ENCODE results near the gene C4BPB.

The C4BPB gene

GRCh38 chr1:207109004-207109403 lies 20.3 kb downstream of the C4BPB start:
- no peaks in the 10 kb centered on the region for H3K9me3 ChIP-seq (ENCODE audit: control insufficient read depth, low read length)

DNA sequence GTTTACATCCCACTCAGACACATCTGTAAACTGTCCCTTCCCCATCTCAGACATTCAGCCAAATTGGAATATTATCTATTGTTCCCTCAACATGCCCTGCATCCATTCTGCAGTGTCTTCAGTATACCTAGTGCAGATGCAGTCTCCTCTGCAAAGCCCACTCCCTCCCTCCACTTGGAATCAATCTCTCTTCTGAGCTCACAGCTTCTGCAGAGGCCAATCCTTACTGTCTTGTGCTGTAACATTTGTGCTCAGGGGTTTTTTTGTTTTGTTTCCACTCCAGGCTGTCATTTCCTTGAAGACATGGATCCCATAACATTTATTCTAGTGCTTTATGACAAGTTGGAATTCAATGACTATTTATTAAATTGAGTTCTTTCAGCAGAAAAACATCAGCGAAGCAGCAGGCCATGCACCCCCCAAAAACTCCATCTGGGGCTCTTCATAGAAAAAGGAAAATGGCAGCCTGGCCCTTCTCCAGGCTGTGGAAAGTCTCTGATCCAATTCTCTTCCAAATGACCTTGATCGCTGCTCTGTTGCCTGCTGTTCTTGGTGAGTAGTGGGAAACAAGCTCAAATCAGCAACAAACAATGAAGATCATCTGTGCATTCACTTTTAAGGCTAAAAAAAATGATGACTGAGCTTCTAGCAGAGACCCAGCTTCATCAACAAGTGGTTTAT lies 24.1 kb downstream of the C4BPB start:
- no peaks in the 10 kb centered on the region for H3K9me3 ChIP-seq (ENCODE audit: control insufficient read depth, low read length)
- no peaks in the 10 kb centered on the region for H3K4me1 ChIP-seq (ENCODE audit: control insufficient read depth, insufficient read depth, low read length, poor library complexity, severe bottlenecking)
- WGBS, 2 experiments (ENCODE audit: insufficient coverage in 2 of 2): 83 to 90% methylated on average over 1 to 2 of the region's 2 CpGs
- no peak overlapping the region for H3K4me3 ChIP-seq (ENCODE audit: extremely low read depth, insufficient read depth, low read length, poor library complexity, severe bottlenecking)
- H3K27ac ChIP-seq (ENCODE audit: low read depth, low read length, severe bottlenecking): no peak overlapping the region
- H3K36me3 ChIP-seq (ENCODE audit: control insufficient read depth, insufficient read depth, low read length): no peaks in the 10 kb centered on the region

More at GRCh38 chr1:207109004-207109403, 20.3 kb downstream of the C4BPB start:
- H3K4me1 ChIP-seq (ENCODE audit: control insufficient read depth, insufficient read depth, low read length, poor library complexity, severe bottlenecking): no peaks in the 10 kb centered on the region
- H3K4me3 ChIP-seq (ENCODE audit: extremely low read depth, insufficient read depth, low read length, poor library complexity, severe bottlenecking): no peak overlapping the region
- no peaks in the 10 kb centered on the region for H3K36me3 ChIP-seq (ENCODE audit: control insufficient read depth, insufficient read depth, low read length)
- WGBS, 2 experiments (ENCODE audit: insufficient coverage in 2 of 2): 92% methylated on average over 2 of the region's 3 CpGs; no CpG with 5 or more reads in 1 of the 2 experiments
- H3K27ac ChIP-seq (ENCODE audit: low read depth, low read length, severe bottlenecking): no peak overlapping the region

DNA sequence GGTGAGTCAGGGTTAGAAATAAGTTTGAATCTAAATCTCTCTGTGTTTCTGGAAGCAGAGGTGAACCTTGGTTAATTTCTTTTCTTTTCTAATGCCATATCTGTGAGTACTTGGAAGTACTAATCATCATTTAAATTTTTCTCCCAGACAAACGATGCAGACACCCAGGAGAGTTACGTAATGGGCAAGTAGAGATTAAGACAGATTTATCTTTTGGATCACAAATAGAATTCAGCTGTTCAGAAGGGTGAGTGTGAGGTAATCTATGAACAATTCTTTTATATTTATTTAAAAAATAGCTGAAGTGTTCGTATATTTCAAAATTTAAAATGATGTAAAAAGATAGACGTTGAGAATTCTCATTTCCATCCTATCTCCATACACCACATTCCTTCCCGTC lies 26.6 kb downstream of the C4BPB start:
- H3K4me3 ChIP-seq (ENCODE audit: extremely low read depth, insufficient read depth, low read length, poor library complexity, severe bottlenecking): no peak overlapping the region
- no CpG with 5 or more reads among the region's 5 CpGs for WGBS, 2 experiments (ENCODE audit: insufficient coverage in 2 of 2)
- H3K4me1 ChIP-seq (ENCODE audit: control insufficient read depth, insufficient read depth, low read length, poor library complexity, severe bottlenecking): no peaks in the 10 kb centered on the region
- H3K27ac ChIP-seq (ENCODE audit: low read depth, low read length, severe bottlenecking): no peak overlapping the region
- H3K36me3 ChIP-seq (ENCODE audit: control insufficient read depth, insufficient read depth, low read length): no peaks in the 10 kb centered on the region
- H3K9me3 ChIP-seq (ENCODE audit: control insufficient read depth, low read length): no peaks in the 10 kb centered on the region

DNA sequence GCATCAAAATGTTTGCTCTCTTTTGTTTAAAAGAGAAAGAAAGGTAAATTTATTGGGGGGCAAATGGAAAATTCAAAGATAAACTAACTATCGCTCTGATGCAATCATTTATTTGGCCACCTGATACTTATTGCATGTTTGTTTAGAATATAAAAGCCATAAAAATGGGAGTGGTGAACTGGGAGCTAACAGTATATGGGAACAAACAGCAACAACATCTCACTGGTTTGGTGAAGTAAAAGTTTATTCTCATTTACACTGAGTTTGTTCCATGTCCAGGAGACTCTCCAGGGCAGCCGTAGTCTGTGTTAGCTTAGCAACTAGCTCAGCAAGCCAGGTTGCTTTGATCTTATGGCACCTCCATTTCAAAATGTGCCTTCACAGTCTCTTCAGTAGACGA lies 35.7 kb downstream of the C4BPB start:
- no peaks in the 10 kb centered on the region for H3K36me3 ChIP-seq (ENCODE audit: control insufficient read depth, insufficient read depth, low read length)
- peaks cover 3% of the 10 kb centered on the region for H3K9me3 ChIP-seq (ENCODE audit: control insufficient read depth, low read length)
- H3K4me3 ChIP-seq (ENCODE audit: extremely low read depth, insufficient read depth, low read length, poor library complexity, severe bottlenecking): no peak overlapping the region
- H3K4me1 ChIP-seq (ENCODE audit: control insufficient read depth, insufficient read depth, low read length, poor library complexity, severe bottlenecking): no peaks in the 10 kb centered on the region
- 86 to 94% methylated on average over 1 to 2 of the region's 3 CpGs for WGBS, 2 experiments (ENCODE audit: insufficient coverage in 2 of 2)
- no peak overlapping the region for H3K27ac ChIP-seq (ENCODE audit: low read depth, low read length, severe bottlenecking)

DNA sequence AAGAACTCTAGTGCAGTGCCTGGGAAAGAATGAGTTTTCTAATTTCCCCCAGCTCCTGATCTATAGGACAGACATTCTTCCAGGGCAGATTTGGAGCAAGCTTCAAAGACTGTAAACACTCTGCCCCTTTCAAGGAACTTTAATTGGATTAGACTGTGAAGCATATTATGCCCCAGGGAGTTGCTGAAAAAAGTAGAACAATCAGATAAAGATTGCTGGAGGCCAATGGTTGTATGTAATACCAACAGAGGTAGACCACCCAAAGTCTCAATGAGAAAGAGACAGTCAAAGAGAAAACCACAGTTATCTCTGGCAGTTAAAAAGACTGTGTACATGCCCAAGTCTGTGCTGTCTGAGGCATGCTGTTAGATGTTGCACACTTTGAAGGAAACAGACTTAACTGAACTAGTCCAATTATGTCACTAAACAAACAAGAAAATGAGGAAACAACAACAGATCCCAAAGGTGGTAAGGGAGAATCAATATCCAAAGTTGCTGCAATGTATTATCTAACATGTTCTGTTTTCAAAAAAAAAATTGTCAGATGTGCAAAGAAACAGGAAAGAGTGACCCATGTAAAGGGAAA lies 39.8 kb downstream of the C4BPB start:
- Histone ChIP-seq H3K36me3 (ENCODE audit: control insufficient read depth, insufficient read depth, low read length) (no peaks in the 10 kb centered on the region), H3K9me3 (ENCODE audit: control insufficient read depth, low read length) (peaks cover 11% of the 10 kb centered on the region), H3K4me3 (ENCODE audit: extremely low read depth, insufficient read depth, low read length, poor library complexity, severe bottlenecking) (no peak overlapping the region), H3K4me1 (ENCODE audit: control insufficient read depth, insufficient read depth, low read length, poor library complexity, severe bottlenecking) (no peaks in the 10 kb centered on the region), H3K27ac (ENCODE audit: low read depth, low read length, severe bottlenecking) (no peak overlapping the region)

GRCh38 chr1:207129053-207129452 lies 40.4 kb downstream of the C4BPB start:
- H3K4me1 ChIP-seq (ENCODE audit: control insufficient read depth, insufficient read depth, low read length, poor library complexity, severe bottlenecking): no peaks in the 10 kb centered on the region
- peaks cover 11% of the 10 kb centered on the region for H3K9me3 ChIP-seq (ENCODE audit: control insufficient read depth, low read length)
- no peak overlapping the region for H3K27ac ChIP-seq (ENCODE audit: low read depth, low read length, severe bottlenecking)
- H3K36me3 ChIP-seq (ENCODE audit: control insufficient read depth, insufficient read depth, low read length): no peaks in the 10 kb centered on the region
- H3K4me3 ChIP-seq (ENCODE audit: extremely low read depth, insufficient read depth, low read length, poor library complexity, severe bottlenecking): no peak overlapping the region

DNA sequence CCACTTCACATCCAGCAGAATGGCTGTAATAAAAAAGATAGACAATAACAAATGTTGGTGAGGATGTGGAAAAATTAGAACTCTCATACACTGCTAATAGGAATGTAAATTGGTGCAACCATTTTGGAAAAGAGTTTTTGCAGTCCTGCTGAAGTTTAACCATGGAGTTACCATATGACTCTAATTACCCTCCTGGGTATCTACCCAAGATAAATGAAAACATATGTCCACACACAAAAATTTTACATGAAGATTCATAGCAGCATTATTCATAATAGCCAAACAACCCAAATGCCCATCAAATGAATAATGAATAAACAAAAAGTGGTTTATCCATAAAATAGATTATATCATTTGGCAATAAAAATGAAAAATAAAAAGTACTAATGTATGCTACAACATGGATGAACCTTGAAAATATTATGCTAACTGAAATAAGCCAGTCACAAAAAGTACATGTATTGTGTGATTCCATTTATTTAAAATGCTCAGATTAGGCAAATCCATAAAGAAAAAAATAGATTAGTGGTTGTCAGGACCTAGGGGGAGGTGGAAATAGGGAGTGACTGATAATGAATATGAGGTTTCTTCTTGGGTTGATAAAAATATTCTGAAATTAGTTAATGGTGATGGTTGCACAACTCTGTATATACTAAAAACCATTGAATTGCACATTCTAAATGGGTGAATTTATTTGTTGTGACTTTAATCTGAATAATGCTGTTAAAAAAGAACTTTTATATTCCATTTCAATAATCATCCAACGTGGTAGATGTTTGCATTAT lies 41.8 kb downstream of the C4BPB start:
- H3K27ac ChIP-seq (ENCODE audit: low read depth, low read length, severe bottlenecking): no peak overlapping the region
- no CpG with 5 or more reads among the region's 1 CpG for WGBS, 2 experiments (ENCODE audit: insufficient coverage in 2 of 2)
- H3K9me3 ChIP-seq (ENCODE audit: control insufficient read depth, low read length): peaks cover 11% of the 10 kb centered on the region
- H3K36me3 ChIP-seq (ENCODE audit: control insufficient read depth, insufficient read depth, low read length): no peaks in the 10 kb centered on the region
- no peaks in the 10 kb centered on the region for H3K4me1 ChIP-seq (ENCODE audit: control insufficient read depth, insufficient read depth, low read length, poor library complexity, severe bottlenecking)
- no peak overlapping the region for H3K4me3 ChIP-seq (ENCODE audit: extremely low read depth, insufficient read depth, low read length, poor library complexity, severe bottlenecking)

- 83 to 86% methylated on average over 1 of the region's 4 CpGs for WGBS, 2 experiments (ENCODE audit: insufficient coverage in 2 of 2)
Measured at GRCh38 chr1:207131163-207131562, 42.5 kb downstream of the C4BPB start.

GRCh38 chr1:207134581-207134980 lies 45.9 kb downstream of the C4BPB start:
- WGBS, 2 experiments (ENCODE audit: insufficient coverage in 2 of 2): 70% methylated on average over 1 of the region's 1 CpG; no CpG with 5 or more reads in 1 of the 2 experiments
- Histone ChIP-seq H3K27ac (ENCODE audit: low read depth, low read length, severe bottlenecking) (no peak overlapping the region), H3K4me1 (ENCODE audit: control insufficient read depth, insufficient read depth, low read length, poor library complexity, severe bottlenecking) (no peaks in the 10 kb centered on the region), H3K36me3 (ENCODE audit: control insufficient read depth, insufficient read depth, low read length) (no peaks in the 10 kb centered on the region), H3K4me3 (ENCODE audit: extremely low read depth, insufficient read depth, low read length, poor library complexity, severe bottlenecking) (no peak overlapping the region), H3K9me3 (ENCODE audit: control insufficient read depth, low read length) (peaks cover 6% of the 10 kb centered on the region)

More at GRCh38 chr1:207131163-207131562, 42.5 kb downstream of the C4BPB start:
- Histone ChIP-seq H3K27ac (ENCODE audit: low read depth, low read length, severe bottlenecking) (no peak overlapping the region), H3K4me1 (ENCODE audit: control insufficient read depth, insufficient read depth, low read length, poor library complexity, severe bottlenecking) (no peaks in the 10 kb centered on the region), H3K4me3 (ENCODE audit: extremely low read depth, insufficient read depth, low read length, poor library complexity, severe bottlenecking) (no peak overlapping the region), H3K36me3 (ENCODE audit: control insufficient read depth, insufficient read depth, low read length) (no peaks in the 10 kb centered on the region), H3K9me3 (ENCODE audit: control insufficient read depth, low read length) (peaks cover 11% of the 10 kb centered on the region)

DNA sequence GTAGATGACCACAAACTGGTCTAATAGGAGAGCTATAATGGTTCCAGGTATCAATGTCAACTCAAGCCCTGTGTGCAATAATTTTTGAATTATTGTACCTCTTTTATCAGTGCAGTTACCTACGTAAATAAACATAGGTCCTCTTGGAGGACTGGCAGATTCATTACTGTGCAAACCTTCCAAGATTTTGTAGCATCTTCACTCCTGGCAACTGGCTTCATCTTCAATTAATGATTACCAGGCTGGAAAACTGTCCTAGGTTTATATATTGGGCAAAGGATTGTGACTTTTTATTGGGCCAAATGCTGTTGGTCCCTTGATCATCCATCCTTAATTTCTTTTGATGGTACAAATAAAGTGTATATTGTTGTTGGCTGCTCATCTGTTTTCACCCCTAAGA lies 51.0 kb downstream of the C4BPB start:
- WGBS, 2 experiments (ENCODE audit: insufficient coverage in 2 of 2): 80 to 83% methylated on average over 1 of the region's 1 CpG
- H3K9me3 ChIP-seq (ENCODE audit: control insufficient read depth, low read length): no peaks in the 10 kb centered on the region

DNA sequence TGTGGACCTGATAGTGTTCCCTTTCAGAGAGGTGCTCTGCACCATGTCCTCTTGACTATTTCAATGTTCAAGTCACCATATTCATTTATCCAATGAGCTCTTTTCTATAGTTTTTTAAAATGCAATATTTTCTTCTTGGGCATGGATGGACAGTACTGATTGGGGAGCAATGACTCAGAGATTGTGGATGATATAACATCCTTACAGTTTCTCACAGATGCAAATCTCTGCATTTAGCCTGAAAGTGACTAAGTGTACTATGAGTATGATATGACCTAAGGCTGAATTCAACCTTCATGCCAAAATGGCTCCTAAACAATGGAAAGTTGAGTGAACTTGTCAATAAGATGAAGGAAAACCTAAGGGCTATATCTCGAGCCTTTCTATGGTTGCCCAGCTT lies 51.9 kb downstream of the C4BPB start:
- H3K36me3 ChIP-seq (ENCODE audit: control insufficient read depth, insufficient read depth, low read length): no peaks in the 10 kb centered on the region
- WGBS, 2 experiments (ENCODE audit: insufficient coverage in 2 of 2): 73% methylated on average over 1 of the region's 1 CpG; no CpG with 5 or more reads in 1 of the 2 experiments
- H3K4me1 ChIP-seq (ENCODE audit: control insufficient read depth, insufficient read depth, low read length, poor library complexity, severe bottlenecking): no peaks in the 10 kb centered on the region
- H3K9me3 ChIP-seq (ENCODE audit: control insufficient read depth, low read length): no peaks in the 10 kb centered on the region
- no peak overlapping the region for H3K27ac ChIP-seq (ENCODE audit: low read depth, low read length, severe bottlenecking)
- no peak overlapping the region for H3K4me3 ChIP-seq (ENCODE audit: extremely low read depth, insufficient read depth, low read length, poor library complexity, severe bottlenecking)

More for the DNA sequence above, 51.0 kb downstream of the C4BPB start:
- no peaks in the 10 kb centered on the region for H3K36me3 ChIP-seq (ENCODE audit: control insufficient read depth, insufficient read depth, low read length)
- no peak overlapping the region for H3K27ac ChIP-seq (ENCODE audit: low read depth, low read length, severe bottlenecking)
- H3K4me1 ChIP-seq (ENCODE audit: control insufficient read depth, insufficient read depth, low read length, poor library complexity, severe bottlenecking): no peaks in the 10 kb centered on the region
- no peak overlapping the region for H3K4me3 ChIP-seq (ENCODE audit: extremely low read depth, insufficient read depth, low read length, poor library complexity, severe bottlenecking)
